ENCODE measurements around the gene NLGN4X.

Gene NLGN4X

DNA sequence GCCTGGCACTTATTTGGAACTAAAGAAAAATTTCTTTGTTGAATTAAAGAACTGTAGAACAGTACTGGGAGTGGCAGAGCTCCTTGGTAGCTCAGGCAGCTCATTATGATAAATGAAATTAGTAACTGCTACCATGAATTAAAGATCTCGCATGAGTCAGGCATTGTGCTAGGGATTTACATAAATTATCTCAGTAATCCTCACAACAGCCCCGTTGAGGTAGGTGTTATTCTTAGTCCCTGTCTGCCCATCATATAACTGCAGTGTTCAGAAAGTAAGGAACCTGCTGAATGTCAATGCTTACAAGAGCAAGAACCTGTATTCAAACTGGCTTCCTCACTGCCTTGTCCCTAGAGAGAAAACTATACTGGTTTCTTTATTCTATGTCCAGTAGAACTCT lies 108.3 kb downstream of the NLGN4X start:
- no peaks in the 10 kb centered on the region for H3K27me3 Mint-ChIP-seq (ENCODE audit: low read depth, poor library complexity)
- no peaks in the 10 kb centered on the region for H3K4me1 Mint-ChIP-seq
- DNase-seq = no peak
- no peak overlapping the region for H3K4me3 Mint-ChIP-seq
- H3K9me3 Mint-ChIP-seq = no peaks in the 10 kb centered on the region
- H3K27ac Mint-ChIP-seq = no peak overlapping the region
- TF ChIP-seq, protein P1, sequence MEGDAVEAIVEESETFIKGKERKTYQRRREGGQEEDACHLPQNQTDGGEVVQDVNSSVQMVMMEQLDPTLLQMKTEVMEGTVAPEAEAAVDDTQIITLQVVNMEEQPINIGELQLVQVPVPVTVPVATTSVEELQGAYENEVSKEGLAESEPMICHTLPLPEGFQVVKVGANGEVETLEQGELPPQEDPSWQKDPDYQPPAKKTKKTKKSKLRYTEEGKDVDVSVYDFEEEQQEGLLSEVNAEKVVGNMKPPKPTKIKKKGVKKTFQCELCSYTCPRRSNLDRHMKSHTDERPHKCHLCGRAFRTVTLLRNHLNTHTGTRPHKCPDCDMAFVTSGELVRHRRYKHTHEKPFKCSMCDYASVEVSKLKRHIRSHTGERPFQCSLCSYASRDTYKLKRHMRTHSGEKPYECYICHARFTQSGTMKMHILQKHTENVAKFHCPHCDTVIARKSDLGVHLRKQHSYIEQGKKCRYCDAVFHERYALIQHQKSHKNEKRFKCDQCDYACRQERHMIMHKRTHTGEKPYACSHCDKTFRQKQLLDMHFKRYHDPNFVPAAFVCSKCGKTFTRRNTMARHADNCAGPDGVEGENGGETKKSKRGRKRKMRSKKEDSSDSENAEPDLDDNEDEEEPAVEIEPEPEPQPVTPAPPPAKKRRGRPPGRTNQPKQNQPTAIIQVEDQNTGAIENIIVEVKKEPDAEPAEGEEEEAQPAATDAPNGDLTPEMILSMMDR (IDR thresholded peaks at IDR 0.05) = no peak
- no peaks in the 10 kb centered on the region for H3K36me3 Mint-ChIP-seq (ENCODE audit: low read depth)

DNA sequence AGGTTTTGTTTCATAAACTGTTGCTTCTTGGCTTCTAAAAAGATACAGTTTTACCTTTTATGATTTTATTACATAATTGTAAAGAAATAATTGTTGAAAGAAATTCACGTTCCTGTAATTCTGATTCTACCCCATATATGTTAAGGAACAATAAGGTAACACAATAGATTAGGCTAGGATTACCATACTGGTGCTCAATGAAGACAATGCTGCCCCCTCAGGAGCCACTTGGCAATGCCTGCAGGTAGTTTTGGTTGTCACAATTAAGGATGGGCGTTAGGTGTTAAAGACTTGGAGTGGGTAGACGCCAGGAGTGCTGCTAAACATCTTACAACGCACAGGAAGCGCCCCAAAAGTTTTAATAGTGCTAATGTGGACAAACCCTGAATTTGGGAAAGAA lies 133.2 kb downstream of the NLGN4X start:
- H3K27me3 Mint-ChIP-seq (ENCODE audit: low read depth, poor library complexity) = peaks cover 5% of the 10 kb centered on the region

DNA sequence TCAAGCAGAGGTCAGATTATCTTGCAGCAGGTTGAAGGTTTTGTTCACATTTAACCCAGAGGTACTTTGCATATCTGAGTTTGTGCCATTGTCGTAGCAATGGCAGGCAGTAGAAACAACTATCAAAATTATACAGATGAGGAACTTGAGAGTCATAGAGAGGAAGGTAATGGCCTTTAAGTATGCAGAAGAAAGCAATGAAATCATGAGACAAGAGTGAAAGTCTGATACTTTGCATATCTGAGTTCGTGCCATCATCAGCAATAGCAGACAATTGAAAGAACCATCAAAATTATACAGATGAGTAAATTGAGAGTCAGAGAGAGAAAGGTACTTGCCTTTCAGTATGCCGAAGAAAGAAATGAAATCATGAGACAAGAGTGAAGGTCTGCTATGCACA lies 154.1 kb downstream of the NLGN4X start:
- Mint-ChIP-seq H3K27me3 (ENCODE audit: low read depth, poor library complexity) (peaks cover 2% of the 10 kb centered on the region), H3K4me1 (no peaks in the 10 kb centered on the region), H3K4me3 (no peak overlapping the region), H3K9me3 (no peaks in the 10 kb centered on the region), H3K36me3 (ENCODE audit: low read depth) (no peaks in the 10 kb centered on the region), H3K27ac (no peak overlapping the region)
- TF ChIP-seq, protein P1 (IDR thresholded peaks at IDR 0.05) = no peak
- no peak for DNase-seq

More for the DNA sequence above, 133.2 kb downstream of the NLGN4X start:
- Mint-ChIP-seq H3K4me1 (no peaks in the 10 kb centered on the region), H3K27ac (no peak overlapping the region), H3K9me3 (peaks cover 16% of the 10 kb centered on the region), H3K4me3 (no peak overlapping the region), H3K36me3 (ENCODE audit: low read depth) (peaks cover 16% of the 10 kb centered on the region)
- no peak for DNase-seq
- TF ChIP-seq, protein P1 (IDR thresholded peaks at IDR 0.05) = peak; percentile 26

DNA sequence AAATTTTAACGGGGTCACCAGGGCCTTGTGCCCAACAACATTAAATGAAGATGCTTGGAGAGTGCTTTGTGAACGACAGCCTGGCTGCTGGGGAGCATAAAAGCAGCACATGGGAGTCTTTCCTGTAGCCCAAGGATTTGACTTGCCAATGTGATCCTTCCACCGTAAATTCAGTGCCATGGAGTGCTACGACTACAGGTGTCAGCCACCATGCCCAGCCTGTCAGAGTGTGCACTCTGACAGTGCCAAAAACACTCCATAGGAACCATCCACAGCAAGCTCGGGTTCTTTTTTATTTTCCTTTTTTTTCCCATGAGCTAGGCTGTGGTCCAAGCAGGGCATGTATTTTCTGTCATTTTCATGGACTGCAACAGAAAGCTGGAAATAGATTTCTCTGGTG lies 156.9 kb downstream of the NLGN4X start:
- DNase-seq = no peak
- TF ChIP-seq, protein P1 (IDR thresholded peaks at IDR 0.05) = no peak
- no peak overlapping the region for H3K4me3 Mint-ChIP-seq
- H3K9me3 Mint-ChIP-seq = no peaks in the 10 kb centered on the region
- H3K27ac Mint-ChIP-seq = no peak overlapping the region
- no peaks in the 10 kb centered on the region for H3K36me3 Mint-ChIP-seq (ENCODE audit: low read depth)
- H3K27me3 Mint-ChIP-seq (ENCODE audit: low read depth, poor library complexity) = peaks cover 2% of the 10 kb centered on the region
- H3K4me1 Mint-ChIP-seq = no peaks in the 10 kb centered on the region

DNA sequence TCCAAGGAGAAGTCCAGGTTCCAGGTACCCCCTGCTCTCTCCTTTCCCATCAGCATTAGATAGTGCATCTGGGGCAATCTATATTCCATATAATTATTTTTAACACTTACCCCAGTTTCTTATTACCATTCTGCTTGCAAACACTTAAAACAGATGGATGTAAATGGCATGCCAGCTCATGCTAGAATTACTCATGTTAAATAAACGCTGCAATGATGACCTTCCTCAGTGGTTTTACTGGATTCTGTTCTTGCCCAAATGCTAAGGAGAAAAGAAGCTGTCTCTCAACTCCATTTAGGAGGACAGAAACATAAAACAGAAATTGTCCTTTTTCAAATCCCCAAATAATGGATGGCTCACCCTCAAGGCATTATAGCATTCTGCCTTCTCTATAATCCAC lies 161.1 kb downstream of the NLGN4X start:
- no peaks in the 10 kb centered on the region for H3K36me3 Mint-ChIP-seq (ENCODE audit: low read depth)
- TF ChIP-seq, protein P1 (IDR thresholded peaks at IDR 0.05) = no peak

DNA sequence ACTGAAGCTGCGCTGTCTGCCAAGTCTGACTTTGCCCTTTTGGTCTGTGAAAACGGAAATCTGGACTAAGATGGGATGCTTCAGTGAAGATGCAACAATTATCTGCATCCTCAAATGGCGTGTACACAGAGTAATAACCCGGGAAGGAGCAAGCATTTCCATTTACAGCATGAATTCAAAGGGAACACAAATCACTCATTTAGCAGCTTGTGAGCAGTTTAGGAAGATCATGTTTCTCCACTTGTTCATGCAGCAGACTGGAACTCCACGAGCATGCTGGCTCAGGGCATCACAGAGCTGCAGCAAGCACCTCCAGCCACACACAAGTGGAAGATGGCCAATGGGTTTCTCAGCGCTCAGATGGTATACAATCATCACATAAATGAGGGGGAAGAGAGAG lies 175.5 kb downstream of the NLGN4X start:
- DNase-seq = no peak
- TF ChIP-seq, protein P1 (IDR thresholded peaks at IDR 0.05) = no peak
- no peaks in the 10 kb centered on the region for H3K27me3 Mint-ChIP-seq (ENCODE audit: low read depth, poor library complexity)
- peaks cover 9% of the 10 kb centered on the region for H3K4me1 Mint-ChIP-seq
- H3K27ac Mint-ChIP-seq = peak overlapping the region; percentile 30
- H3K9me3 Mint-ChIP-seq = no peaks in the 10 kb centered on the region
- no peaks in the 10 kb centered on the region for H3K36me3 Mint-ChIP-seq (ENCODE audit: low read depth)
- peak overlapping the region; percentile 29 for H3K4me3 Mint-ChIP-seq

More for the DNA sequence above, 161.1 kb downstream of the NLGN4X start:
- H3K27me3 Mint-ChIP-seq (ENCODE audit: low read depth, poor library complexity) = peaks cover 3% of the 10 kb centered on the region
- H3K4me1 Mint-ChIP-seq = no peaks in the 10 kb centered on the region
- no peak overlapping the region for H3K27ac Mint-ChIP-seq
- H3K9me3 Mint-ChIP-seq = no peaks in the 10 kb centered on the region
- no peak for DNase-seq
- no peak overlapping the region for H3K4me3 Mint-ChIP-seq

Measured in nephron progenitor cell (in vitro differentiated cells).